Measurements from ENCODE around the gene CGNL1.

The CGNL1 gene, protein sequence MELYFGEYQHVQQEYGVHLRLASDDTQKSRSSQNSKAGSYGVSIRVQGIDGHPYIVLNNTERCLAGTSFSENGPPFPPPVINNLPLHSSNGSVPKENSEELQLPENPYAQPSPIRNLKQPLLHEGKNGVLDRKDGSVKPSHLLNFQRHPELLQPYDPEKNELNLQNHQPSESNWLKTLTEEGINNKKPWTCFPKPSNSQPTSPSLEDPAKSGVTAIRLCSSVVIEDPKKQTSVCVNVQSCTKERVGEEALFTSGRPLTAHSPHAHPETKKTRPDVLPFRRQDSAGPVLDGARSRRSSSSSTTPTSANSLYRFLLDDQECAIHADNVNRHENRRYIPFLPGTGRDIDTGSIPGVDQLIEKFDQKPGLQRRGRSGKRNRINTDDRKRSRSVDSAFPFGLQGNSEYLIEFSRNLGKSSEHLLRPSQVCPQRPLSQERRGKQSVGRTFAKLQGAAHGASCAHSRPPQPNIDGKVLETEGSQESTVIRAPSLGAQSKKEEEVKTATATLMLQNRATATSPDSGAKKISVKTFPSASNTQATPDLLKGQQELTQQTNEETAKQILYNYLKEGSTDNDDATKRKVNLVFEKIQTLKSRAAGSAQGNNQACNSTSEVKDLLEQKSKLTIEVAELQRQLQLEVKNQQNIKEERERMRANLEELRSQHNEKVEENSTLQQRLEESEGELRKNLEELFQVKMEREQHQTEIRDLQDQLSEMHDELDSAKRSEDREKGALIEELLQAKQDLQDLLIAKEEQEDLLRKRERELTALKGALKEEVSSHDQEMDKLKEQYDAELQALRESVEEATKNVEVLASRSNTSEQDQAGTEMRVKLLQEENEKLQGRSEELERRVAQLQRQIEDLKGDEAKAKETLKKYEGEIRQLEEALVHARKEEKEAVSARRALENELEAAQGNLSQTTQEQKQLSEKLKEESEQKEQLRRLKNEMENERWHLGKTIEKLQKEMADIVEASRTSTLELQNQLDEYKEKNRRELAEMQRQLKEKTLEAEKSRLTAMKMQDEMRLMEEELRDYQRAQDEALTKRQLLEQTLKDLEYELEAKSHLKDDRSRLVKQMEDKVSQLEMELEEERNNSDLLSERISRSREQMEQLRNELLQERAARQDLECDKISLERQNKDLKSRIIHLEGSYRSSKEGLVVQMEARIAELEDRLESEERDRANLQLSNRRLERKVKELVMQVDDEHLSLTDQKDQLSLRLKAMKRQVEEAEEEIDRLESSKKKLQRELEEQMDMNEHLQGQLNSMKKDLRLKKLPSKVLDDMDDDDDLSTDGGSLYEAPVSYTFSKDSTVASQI

DNA sequence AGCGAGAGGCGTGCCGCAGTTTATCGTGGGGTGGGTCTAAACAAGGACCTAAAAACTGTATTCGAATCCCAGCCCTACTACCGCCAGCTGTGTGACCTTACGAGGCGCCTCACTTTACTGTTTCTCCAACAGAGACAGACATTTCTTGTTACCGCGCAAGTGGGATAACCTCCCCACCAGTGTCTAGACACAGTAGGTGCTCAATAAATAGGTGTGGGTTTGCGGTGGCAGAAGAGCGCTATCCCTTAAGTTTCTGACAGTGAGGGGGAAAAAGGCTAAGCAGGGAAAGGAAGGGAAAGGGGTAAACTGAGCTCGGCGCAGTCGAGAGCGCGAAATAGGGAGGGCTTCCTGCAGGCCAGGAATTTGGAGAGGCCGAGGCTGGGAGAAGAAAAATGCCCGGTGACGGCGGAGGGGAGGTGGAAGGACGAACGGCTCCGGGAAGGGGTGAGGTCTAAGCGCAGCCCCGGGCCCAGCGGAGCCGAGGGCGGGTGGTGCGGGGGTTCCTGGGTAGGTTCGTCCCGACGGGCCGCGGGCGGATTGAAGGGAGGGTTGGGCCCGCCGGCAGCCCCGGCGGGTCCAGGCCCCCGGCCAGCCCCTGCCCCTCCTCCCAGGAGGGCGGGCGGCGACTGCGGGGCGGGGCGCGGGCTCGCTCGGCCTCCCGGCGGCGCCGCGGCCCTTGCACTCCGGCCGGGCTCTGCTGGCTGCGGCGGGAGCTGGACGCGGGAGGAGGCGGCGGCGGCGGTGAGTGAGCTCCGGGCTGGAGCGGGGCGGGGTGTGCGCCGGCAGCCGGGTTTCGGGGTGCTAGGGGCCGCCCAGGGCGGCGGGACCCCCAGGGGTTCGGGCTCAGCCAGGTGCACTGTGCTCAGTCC lies at the start of gene CGNL1:
TSS of gene CGNL1 (plus strand) at position 679 of the 869 bp plus-strand sequence. CDS start 61,495 bp downstream, outside the sequence.
- no peak for DNase-seq

DNA sequence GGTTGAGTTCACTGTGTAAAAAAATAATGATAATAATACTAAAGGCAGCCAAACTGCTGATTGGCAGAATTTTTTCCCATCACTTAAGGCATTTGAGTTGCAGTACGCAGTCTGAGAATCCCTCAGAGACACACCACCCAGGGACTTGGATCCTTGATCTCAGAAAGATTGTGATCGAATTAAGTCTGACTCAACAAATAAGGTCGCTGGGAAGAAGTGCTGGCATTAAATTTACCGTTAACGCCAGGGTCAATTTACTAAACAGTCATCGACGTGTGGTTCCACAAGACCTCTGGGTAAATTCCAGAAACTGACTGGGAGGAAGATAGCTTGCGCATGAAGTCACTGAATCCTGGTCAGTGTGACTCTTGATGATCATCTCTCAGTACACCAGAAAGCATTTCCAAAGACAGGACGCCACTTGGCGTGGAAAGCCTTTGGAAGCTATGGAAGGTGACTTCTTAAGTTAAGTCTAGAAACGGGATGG lies 48.3 kb upstream of the CGNL1 start:
- no peak for DNase-seq

DNA sequence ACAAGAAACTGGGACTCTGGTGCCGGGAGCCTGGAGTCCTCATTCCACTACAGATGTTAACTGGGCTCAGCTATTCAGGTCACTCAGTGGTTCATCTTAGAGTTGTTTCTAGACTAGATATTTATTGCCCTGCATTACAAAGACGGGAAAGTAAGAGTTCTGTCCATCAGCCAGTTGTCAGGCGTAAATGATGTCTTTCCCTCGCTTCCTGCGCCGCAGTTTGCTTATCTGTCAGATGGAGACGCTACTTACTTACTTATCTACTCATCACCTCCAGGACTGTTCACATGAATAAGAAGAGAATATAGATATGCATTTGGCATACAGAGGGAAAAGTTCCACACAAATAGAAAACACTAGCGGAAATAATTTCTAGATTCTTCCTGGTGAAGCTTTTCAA lies 47.8 kb upstream of the CGNL1 start:
- no peak for DNase-seq

DNA sequence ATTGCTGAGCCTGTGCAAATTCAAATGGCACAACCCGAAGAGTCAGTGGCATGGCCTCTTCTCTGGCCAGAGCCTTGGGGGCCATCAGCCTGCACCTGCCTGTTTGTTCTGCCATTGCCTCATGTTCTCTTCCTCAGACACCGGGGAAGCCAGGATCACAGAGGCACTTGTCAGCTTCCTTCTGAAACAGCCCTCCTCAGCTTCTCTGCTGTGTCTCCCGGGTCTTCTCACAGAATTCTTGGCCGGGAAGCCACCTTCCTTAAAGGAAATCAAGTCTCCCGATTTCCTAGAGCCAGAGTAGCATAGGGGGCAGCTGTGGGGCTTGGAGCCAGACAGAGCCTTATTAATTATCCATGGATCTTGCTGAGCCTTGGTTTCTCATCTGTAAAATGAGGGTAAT lies 47.4 kb upstream of the CGNL1 start:
- DNase-seq: no peak

DNA sequence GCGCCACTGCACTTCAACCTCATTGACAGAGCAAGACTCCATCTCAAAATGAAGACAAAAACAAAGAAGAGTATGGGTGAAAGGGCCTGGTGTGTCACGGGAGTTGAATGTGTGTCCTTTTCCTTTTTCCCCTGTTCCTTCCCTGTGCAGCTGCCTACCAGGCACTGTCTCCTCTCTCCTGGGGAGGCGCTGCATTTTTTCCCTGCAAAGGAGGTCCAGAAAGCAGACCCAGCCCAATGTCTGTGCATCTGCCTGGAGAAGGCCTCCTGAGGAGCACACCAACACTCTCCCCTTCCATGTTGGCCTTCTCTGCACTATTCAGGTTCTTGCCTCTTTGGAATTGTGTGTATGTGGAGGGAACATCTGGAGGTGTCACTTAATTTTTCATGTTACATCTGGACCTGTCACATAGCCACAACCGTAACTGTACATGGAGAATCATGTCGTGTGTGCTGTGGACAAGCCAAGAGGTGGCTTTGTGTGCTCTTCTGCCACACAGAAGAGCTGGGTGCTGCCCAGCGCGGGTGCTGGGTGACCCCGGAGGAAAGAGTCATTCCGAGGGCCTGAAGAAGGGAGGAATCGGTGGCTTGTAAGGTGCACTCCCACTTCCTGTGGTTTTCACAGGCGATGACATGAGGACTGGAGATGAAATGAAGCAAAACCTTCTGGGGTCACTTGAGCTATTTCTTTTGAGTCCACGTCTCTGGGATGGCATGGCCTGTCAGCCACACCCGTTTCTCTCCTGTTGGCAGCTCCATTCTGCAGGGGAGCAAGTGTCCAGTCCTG lies 46.5 kb upstream of the CGNL1 start:
- no peak for DNase-seq

DNA sequence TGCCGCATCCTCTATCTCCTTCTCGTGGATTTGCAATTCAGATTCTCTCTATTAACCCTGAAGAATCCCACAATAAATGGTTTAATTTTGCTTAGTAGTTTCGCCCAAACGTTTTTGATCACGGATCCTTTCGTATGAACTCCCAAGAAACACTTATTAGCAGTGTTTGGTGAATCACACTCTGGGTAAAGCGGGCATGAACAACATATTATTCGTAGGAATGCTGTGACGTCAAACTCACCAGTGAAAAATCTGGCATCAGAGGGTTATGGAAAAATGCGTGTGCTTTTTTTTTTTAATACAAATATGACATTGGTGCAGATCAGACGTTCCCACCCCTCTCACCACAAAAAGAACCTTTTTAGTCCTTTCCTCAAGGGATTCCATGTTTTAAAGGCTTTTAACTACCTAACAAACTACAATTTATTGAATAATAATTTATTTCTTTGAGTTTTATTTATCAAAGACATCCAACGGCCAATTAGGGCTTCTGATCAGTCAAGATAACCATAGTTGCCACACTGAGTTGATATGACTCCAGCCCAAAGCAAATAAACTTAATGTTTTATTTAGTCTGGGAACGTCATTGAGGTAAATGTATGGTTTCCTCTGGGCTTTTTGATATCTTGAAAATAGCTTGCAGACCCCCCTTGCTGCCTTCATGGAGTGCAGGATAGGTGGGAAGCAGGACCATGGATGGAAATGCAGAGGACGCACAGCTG lies 45.5 kb upstream of the CGNL1 start:
- no peak for DNase-seq

DNA sequence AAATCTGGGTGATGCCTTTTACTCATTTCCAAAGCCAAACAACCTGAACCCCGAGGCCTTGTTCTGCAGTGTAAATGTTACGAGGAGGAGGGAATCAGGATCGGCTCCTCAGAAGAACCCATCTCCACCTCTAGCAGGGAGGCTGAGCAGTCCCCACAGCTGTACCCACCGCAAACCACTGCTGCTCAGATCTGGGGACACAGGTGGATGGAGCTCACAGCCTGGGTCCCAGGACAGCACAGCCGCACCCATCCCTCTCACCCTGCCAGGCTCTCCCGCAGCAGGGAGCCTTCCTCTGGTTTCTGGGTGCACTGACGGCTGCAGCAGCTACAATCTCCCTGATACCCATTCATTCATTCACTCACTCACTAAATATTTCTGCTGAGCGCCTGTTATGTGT lies 44.0 kb upstream of the CGNL1 start:
- DNase-seq: no peak

DNA sequence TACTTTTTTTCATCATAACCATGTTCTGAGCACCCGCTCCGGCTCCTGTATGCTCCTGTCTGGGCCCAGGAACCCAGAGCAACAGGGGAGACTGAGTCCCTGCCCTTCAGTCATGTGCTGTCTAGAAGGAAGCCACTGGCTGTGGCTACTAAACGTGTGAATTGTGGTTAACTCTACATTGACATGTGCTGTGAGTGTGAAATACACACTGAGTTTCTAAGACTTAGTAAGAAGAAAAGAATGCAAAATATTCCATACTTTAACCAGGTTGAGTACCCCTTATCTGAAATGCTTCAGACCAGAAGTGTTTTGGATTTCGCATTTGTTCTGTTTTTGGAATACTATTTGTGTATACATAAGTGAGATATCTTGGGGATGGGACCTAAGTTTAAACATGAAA lies 42.8 kb upstream of the CGNL1 start:
- DNase-seq: no peak

DNA sequence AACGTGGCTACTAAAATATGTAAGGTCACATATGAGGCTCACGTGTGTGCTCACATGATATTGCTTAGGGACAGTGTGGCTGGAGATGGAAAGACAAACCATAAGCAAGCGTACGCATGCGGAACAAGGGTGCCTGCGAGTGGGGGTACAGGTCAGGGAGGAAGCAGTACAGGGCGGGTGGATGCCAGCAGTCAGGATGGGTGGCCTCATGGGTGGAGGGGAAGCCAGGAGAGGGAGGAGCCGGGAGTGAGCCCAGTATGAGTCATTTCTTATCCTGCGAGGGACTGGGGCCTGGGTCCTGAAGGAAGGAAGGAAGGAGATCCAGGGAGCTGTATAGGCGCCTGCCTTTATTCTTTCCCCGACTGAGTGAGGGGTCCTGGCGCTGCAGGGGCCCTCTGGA lies 42.0 kb upstream of the CGNL1 start:
- DNase-seq: no peak

DNA sequence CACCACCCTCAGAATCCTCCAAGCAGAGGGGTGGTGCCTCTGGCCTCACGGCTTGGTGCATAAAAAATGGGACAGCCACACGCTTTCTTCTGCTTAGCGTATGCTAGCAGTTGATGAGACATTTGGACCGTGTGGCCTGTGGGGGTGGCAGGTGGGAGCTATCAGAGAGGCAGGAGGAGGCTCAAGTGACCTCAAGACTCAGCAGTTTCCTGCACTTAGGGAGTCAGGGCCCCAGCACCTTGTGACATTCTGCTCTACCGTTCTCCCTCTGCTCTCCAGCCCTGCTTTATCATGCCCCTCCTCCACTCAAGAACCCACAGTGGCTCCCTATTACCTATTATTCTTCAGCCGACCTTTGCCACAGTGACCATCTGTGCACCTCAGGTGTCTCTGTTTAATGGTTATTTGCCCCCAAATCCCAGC lies 41.0 kb upstream of the CGNL1 start:
- no peak for DNase-seq

DNA sequence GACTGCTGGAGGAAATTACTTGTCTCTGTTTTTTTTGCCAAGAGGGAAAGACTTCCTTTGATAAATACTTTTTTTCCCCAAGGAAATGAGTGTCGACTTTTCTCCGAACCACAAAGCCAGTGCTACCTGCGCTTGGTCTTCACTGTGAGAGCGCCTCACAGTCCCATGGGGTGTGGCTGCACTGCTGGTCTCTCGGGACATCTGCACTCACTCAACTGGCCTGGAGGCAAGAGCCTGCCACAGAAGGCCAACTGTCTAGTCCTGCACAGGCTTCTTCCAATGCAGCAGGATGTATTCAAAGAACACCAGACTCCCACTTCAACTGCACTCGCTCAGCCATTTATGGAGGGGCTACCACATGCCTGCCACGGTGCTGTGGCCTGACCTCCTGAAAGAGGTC lies 40.6 kb upstream of the CGNL1 start:
- no peak for DNase-seq

DNA sequence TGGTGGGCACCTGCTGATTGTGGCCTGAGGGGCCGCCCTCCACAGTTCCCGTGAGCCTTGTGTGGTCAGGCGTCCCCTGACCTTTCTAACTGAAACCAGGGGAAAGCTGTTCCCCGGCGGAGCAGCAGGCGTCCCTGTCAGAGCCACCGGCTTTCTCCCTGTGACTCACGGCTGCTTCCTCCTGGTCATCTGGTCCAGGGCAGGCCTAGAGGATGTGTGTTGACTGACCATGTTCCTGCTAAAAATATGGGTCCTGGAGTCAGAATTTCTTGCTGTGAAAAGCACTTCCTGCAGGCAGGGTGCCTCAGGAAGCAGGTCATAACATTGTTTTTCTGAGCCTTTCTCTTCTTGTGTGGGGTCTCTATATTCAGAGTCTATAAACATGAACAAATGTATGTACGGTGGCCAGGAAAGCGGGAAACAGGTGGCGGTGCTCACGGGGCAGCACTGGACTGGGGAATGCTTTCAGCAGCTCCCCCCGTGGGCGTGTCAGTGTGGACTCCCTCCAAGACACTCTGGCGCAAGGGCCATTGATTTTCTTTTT lies 38.4 kb upstream of the CGNL1 start:
- DNase-seq: no peak

DNA sequence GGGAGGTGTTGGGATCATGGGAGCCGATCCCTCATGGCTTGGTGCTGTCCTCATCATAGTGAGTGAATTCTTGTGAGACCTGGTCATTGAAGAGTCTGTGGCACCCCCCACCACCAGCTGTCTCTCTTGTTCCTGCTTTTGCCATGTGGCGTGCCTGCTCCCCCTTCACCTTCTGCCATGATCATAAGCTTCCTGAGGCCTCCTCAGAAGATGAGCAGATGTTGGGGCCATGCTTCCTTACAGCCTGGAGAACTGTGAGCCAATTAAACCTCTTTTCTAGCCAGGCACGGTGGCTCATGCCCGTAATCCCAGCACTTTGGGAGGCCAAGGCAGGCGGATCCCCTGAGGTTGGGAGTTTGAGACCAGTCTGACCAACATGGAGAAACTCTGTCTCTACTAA lies 37.0 kb upstream of the CGNL1 start:
- DNase-seq: no peak

DNA sequence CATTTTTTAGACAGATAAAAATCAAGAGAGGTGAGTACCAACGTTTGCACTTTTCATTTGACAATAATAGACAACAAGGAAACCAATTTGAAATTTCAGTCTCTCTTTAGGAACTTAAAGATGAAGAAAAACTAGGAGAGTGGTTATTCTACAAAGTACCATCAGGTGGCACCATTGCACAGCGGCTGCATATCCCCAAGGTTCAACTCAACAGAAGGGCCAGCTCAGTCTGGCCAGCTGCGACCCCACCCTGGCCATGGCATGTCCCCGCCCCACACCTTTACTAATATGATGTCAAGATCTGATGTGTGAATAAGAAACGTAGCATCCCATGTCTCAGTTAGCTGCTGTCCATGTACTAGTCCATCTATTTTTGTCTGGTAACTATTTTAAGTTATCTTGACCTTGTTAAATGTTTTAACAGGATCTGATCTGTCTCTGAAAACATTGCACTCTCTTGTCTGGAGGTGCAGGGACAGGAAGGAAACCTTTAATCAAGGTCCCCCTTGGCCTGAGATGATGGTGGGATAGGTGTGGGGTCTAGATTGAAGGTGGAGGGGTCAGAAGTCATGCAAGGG lies 35.5 kb upstream of the CGNL1 start:
- DNase-seq: peak; percentile 14

DNA sequence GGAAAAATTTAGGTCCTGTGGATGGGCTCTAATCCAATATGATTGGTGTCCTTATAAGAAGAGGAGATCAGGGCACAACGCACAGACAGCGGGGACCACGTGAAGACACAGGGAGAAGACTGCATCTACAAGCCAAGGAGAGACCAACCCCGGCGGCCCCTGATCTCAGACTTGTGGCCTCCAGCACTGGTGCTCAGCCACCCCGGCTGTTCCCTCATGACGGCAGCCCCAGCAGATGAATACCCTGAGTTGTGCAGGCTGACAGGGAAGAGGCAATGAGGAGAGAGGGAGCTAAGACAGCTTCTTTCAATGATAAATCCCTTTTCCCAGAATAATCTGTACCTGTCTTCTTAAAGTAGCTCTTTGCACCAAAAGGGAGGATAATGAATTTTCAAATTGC lies 33.3 kb upstream of the CGNL1 start:
- DNase-seq: no peak

DNA sequence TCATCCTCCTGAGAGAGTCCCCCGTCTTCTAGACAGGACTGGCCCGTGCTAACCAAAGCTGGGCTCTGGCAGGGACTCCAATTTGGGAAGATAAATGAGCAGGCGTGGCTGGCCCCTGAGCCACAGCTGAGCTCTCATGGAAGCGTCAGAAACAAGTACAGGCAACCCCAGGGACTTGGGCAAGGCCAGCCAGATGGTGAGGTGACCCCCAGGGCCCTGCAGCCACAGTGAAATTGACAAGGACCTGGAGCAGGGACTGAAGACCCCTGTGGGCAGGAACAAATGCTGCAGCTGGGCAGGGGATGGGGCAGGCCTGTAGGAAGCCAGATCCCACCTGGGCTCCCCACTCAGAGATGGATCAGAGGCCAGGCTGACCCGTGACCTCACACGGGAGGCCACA lies 32.8 kb upstream of the CGNL1 start:
- DNase-seq: no peak

DNA sequence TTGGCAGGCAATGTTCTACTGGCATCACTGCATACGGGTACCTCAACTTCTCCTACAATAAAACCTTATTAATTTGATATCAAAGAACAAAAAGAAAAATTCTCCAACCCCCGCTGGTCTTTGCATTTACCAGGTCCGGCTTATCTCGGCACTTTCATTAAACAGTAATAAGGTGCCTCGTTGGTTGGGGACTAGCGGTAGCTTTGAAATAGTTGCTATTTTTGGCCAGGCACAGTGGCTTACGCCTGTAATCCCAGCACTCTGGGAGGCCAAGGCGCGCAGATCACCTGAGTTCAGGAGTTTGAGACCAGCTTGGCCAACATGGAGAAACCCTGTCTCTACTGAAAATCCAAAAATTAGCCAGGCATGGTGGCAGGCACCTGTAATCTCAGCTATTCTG lies 32.0 kb upstream of the CGNL1 start:
- no peak for DNase-seq

DNA sequence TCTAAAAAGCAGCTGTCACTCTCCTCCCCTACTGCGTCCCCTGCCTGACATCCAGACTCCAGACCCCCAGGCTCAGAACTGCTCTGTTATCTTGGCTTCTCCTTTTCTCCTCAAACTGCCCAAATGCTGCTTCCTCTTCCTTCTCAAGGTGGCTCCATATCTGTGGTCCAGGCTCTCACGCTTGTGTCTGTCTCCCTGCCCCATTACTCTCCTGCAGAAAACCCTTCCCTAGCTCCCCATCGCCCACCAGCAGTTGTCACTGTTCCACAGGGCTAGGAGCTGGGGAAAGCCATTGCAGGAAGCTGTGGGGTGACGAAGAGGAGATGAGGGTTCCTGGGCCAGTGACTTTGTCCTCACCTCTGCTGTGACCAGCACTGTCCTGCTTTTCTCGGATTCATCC lies 30.7 kb upstream of the CGNL1 start:
- no peak for DNase-seq

DNA sequence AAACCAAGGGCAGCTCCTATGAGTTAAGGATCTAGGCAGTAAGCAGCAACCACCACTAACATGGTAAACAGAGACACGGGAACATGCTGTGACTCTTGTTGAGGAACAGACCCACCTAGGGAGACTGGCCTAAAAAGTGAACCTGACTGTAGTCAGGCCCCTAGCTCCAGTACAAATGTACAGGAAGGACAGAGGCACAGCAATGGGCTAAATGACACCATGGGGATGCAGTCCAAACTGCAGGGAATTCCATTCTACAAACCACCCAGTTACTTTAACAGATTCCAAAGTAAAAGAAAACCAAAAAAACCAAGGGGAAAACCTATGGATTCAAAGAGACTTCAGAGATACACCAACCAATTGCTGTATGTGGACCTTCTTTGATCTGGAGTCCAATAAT lies 28.2 kb upstream of the CGNL1 start:
- no peak for DNase-seq

Data from NCI-H2227 treated with DMSO at 0.1 percent for 48 hours (cell line).